ENCODE measurements around the gene PLEKHM2. TPM values are rescaled to one million over a fixed set of nuclear protein-coding genes. Genes with fewer than 3 reads are reported as not detected.

Gene PLEKHM2
- total RNA-seq, 1 experiment from 2014 or later = 51.5 TPM

GRCh38 chr1:15720861-15721260 is 36.7 kb downstream of the PLEKHM2 start:
- no peak for TF ChIP-seq CTCF (IDR thresholded peaks at IDR 0.05; ENCODE audit: unreplicated experiment)
- no peaks in the 10 kb centered on the region for H3K4me1 Mint-ChIP-seq (ENCODE audit: insufficient read depth, unreplicated experiment)
- H3K27ac Mint-ChIP-seq (ENCODE audit: low read depth, unreplicated experiment) = no peak overlapping the region
- intact Hi-C loops (cut with micrococcal nuclease) = no loop called here
- no peak for DNase-seq (ENCODE audit: unreplicated experiment)
- ChIA-PET POLR2A (interaction anchor here (1.9 kb wide), 1 partner anchor 103 kb away, joined by 6 read pairs; no protein-coding TSS in a partner anchor), CTCF (interaction anchor here (0.5 to 1.2 kb wide), 2 partner anchors 21 to 1618 kb away, joined by 3 to 5 read pairs; no protein-coding TSS in a partner anchor)
- no peaks in the 10 kb centered on the region for H3K9me3 Mint-ChIP-seq (ENCODE audit: unreplicated experiment)
- no peak overlapping the region for H3K4me3 Mint-ChIP-seq (ENCODE audit: unreplicated experiment)
- H3K36me3 Mint-ChIP-seq (ENCODE audit: insufficient read depth, unreplicated experiment) = peaks cover 64% of the 10 kb centered on the region
- H3K27me3 Mint-ChIP-seq (ENCODE audit: insufficient read depth, unreplicated experiment) = no peaks in the 10 kb centered on the region
- no TSS peak for BruUV-seq (replicated peaks)

- Mint-ChIP-seq H3K27me3 (ENCODE audit: insufficient read depth, unreplicated experiment) (no peaks in the 10 kb centered on the region), H3K9me3 (ENCODE audit: unreplicated experiment) (no peaks in the 10 kb centered on the region), H3K4me3 (ENCODE audit: unreplicated experiment) (no peak overlapping the region), H3K4me1 (ENCODE audit: insufficient read depth, unreplicated experiment) (no peaks in the 10 kb centered on the region), H3K27ac (ENCODE audit: low read depth, unreplicated experiment) (no peak overlapping the region), H3K36me3 (ENCODE audit: insufficient read depth, unreplicated experiment) (peaks cover 58% of the 10 kb centered on the region)
- intact Hi-C loops (cut with micrococcal nuclease) = no loop called here
- POLR2A ChIA-PET = interaction anchor here (0.7 to 1.9 kb wide), 2 partner anchors 8 to 104 kb away, joined by 3 to 6 read pairs; no protein-coding TSS in a partner anchor
- no peak for DNase-seq (ENCODE audit: unreplicated experiment)
- BruUV-seq (replicated peaks) = no TSS peak
- CTCF ChIA-PET = interaction anchor here (1.6 kb wide), 1 partner anchor 19 kb away, joined by 10 read pairs; no protein-coding TSS in a partner anchor
- no peak for TF ChIP-seq CTCF (IDR thresholded peaks at IDR 0.05; ENCODE audit: unreplicated experiment)
These were observed 38.3 kb downstream of the PLEKHM2 start for GRCh38 chr1:15722411-15722810.

DNA sequence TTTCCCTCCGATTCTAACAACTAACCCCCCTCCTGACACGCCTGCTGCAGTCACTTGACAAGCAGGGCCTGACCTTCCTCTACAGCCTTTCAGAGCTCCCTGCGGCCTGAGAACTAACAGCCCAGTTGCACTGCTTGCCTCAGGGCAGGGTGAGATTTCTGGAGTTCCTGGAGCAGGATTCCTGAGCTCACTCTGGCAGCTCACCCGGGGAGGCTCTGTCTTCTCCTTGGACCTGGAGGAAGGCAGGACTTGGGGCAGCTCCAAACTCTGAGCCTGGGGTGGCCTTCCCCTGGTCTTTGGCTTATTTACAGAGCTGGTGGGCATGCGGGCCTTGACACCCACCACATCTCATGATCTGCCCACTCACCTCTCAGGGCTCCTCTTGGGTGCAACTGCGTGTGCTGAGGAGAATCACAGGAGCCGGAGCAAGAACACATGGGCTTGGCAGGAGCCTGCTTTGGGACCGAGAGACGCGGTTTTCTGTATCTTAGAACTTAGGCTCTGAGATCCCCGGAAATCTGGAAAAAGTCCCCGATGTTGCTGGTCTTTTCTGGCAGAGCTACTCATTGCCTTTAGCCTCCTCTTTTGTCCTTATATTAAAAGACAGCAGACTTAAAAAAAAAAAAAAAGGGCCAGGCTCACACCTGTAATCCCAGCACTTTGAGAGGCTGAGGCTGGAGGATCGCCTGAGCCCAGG is 38.9 kb downstream of the PLEKHM2 start:
- H3K36me3 Mint-ChIP-seq (ENCODE audit: insufficient read depth, unreplicated experiment) = peaks cover 59% of the 10 kb centered on the region
- H3K4me1 Mint-ChIP-seq (ENCODE audit: insufficient read depth, unreplicated experiment) = no peaks in the 10 kb centered on the region
- no peak overlapping the region for H3K27ac Mint-ChIP-seq (ENCODE audit: low read depth, unreplicated experiment)
- no peaks in the 10 kb centered on the region for H3K27me3 Mint-ChIP-seq (ENCODE audit: insufficient read depth, unreplicated experiment)
- no TSS peak for BruUV-seq (replicated peaks)
- intact Hi-C loops (cut with micrococcal nuclease) = no loop called here
- no peak overlapping the region for H3K4me3 Mint-ChIP-seq (ENCODE audit: unreplicated experiment)
- CTCF ChIA-PET = interaction anchor here (0.6 to 1.6 kb wide), 4 partner anchors 18 to 994 kb away, joined by 4 to 10 read pairs (median 4); no protein-coding TSS in a partner anchor
- DNase-seq (ENCODE audit: unreplicated experiment) = no peak
- TF ChIP-seq CTCF (IDR thresholded peaks at IDR 0.05; ENCODE audit: unreplicated experiment) = no peak
- H3K9me3 Mint-ChIP-seq (ENCODE audit: unreplicated experiment) = no peaks in the 10 kb centered on the region
- POLR2A ChIA-PET = interaction anchor here (0.7 to 1.2 kb wide), 3 partner anchors 9 to 113 kb away, joined by 3 read pairs; no protein-coding TSS in a partner anchor

DNA sequence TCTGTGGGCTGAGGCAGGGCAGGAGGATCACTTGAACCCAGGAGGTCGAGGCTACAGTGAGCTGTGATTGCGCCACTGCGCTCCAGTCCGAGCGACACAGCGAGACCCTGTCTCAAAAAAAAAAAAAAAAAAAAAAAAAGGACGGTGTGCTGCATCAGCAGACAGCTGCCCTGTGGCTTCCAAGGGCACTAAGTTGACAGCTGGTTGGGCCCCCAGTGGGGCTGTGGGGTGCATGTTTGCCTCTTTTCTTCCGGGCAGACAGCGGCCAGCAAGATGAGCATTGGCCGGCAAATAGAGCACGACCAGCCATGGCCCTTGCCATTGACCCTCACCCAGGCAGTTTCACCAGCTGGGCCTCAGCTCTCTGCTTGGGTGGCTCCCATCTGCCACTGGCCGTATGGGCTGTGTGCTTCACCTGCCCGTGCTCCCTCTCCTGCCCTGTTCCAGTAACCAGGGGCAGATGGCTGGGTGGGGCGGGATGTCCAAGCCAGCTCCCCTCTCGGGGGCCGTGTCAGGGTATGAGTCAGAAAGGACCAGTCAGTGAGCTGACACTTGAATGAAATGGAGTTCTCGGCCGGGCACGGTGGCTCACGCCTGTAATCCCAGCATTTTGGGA is 39.6 kb downstream of the PLEKHM2 start:
- DNase-seq (ENCODE audit: unreplicated experiment) = no peak
- Mint-ChIP-seq H3K36me3 (ENCODE audit: insufficient read depth, unreplicated experiment) (peaks cover 60% of the 10 kb centered on the region), H3K27me3 (ENCODE audit: insufficient read depth, unreplicated experiment) (no peaks in the 10 kb centered on the region), H3K27ac (ENCODE audit: low read depth, unreplicated experiment) (no peak overlapping the region), H3K9me3 (ENCODE audit: unreplicated experiment) (no peaks in the 10 kb centered on the region), H3K4me1 (ENCODE audit: insufficient read depth, unreplicated experiment) (no peaks in the 10 kb centered on the region), H3K4me3 (ENCODE audit: unreplicated experiment) (no peak overlapping the region)
- CTCF ChIA-PET = interaction anchor here (0.6 to 1.6 kb wide), 3 partner anchors 18 to 993 kb away, joined by 4 to 10 read pairs (median 4); no protein-coding TSS in a partner anchor
- TF ChIP-seq CTCF (IDR thresholded peaks at IDR 0.05; ENCODE audit: unreplicated experiment) = no peak
- POLR2A ChIA-PET = interaction anchor here (1.2 kb wide), 1 partner anchor 26 kb away, joined by 3 read pairs; no protein-coding TSS in a partner anchor
- intact Hi-C loops (cut with micrococcal nuclease) = no loop called here
- BruUV-seq (replicated peaks) = no TSS peak

Data from MCF 10A (cell line).